Suprapubic skin (tissue), 4 donors: ENCODE data around the gene FEM1B.

Experiments
- EP300 ChIP-seq: sonication (generic); formaldehyde crosslinking; IDR thresholded peaks from one replicate; pipeline ENCODE4 v1.6.1; 2017; ENCODE audit warnings: antibody characterized with exemption
- POLR2A ChIP-seq, 2 donors: fragments of 450-650 bp; IDR thresholded peaks; one replicate each; pipeline ENCODE4 v1.6.1; 2017; ENCODE audit warnings: antibody characterized with exemption in 2 of 2, mild to moderate bottlenecking in 2 of 2, moderate library complexity in 2 of 2
- POLR2AphosphoS5 ChIP-seq, 3 donors: sonication (generic); formaldehyde crosslinking; IDR thresholded peaks; one replicate each; pipeline ENCODE4 v1.6.1; 2017; ENCODE audit warnings: antibody characterized with exemption in 3 of 3
- TF ChIP-seq, protein P1 (sequence below), 2 donors: fragments of 200-600 bp in 1 of 2; fragments of 450-650 bp in 1 of 2; sonication (generic) in 1 of 2; IDR thresholded peaks; one replicate each; pipeline ENCODE4 v1.5.1; 2016 to 2019; ENCODE audit warnings: antibody characterized with exemption in 2 of 2, mild to moderate bottlenecking in 1 of 2, moderate library complexity in 1 of 2

DNA sequence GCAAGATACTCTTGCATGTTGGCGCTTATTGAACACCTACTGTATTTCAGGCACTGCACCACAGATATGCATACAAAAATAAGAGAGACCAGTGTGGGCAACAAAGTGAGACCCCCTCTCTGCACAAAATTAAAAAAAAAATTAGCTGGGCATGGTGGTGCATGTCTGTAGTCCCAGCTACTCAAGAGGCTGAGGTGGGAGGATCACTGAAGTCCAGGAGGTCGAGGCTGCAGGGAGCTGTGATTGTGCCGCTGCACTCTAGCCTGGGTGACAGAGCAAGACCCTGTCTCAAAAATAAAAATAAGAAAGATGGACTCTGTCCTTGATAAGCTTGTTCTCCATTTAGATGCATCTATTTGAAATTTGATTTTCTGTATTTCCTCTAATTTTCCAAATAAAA lies 20.8 kb downstream of the FEM1B start:
- TF ChIP-seq, protein P1, sequence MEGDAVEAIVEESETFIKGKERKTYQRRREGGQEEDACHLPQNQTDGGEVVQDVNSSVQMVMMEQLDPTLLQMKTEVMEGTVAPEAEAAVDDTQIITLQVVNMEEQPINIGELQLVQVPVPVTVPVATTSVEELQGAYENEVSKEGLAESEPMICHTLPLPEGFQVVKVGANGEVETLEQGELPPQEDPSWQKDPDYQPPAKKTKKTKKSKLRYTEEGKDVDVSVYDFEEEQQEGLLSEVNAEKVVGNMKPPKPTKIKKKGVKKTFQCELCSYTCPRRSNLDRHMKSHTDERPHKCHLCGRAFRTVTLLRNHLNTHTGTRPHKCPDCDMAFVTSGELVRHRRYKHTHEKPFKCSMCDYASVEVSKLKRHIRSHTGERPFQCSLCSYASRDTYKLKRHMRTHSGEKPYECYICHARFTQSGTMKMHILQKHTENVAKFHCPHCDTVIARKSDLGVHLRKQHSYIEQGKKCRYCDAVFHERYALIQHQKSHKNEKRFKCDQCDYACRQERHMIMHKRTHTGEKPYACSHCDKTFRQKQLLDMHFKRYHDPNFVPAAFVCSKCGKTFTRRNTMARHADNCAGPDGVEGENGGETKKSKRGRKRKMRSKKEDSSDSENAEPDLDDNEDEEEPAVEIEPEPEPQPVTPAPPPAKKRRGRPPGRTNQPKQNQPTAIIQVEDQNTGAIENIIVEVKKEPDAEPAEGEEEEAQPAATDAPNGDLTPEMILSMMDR (IDR thresholded peaks at IDR 0.05) = no peak
- TF ChIP-seq POLR2AphosphoS5 (IDR thresholded peaks at IDR 0.05) = no peak
- no peak for TF ChIP-seq POLR2A (IDR thresholded peaks at IDR 0.05)
- TF ChIP-seq EP300 = no peak
